ENCODE measurements around the gene CELF2.

CELF2 gene

GRCh38 chr10:11093771-11094736, 76.4 kb downstream of the CELF2 start:
- DNase-seq (ENCODE audit: insufficient read length, low spot score) (no peak), FAIRE-seq (no peak)
- no peak for TF ChIP-seq CTCF (IDR thresholded peaks at IDR 0.05; ENCODE audit: insufficient read depth, missing control alignments)

- no peak for TF ChIP-seq CTCF (IDR thresholded peaks at IDR 0.05; ENCODE audit: insufficient read depth, missing control alignments)
- DNase-seq (ENCODE audit: insufficient read length, low spot score) (no peak), FAIRE-seq (no peak)
Observed at GRCh38 chr10:11095374-11095801, 77.7 kb downstream of the CELF2 start.

- no peak for TF ChIP-seq CTCF (IDR thresholded peaks at IDR 0.05; ENCODE audit: insufficient read depth, missing control alignments)
- DNase-seq (ENCODE audit: insufficient read length, low spot score): no peak
- FAIRE-seq: no peak
Observed at GRCh38 chr10:11096422-11096821, 78.8 kb downstream of the CELF2 start.

GRCh38 chr10:11097686-11098085, 80.0 kb downstream of the CELF2 start:
- no peak for TF ChIP-seq CTCF (IDR thresholded peaks at IDR 0.05; ENCODE audit: insufficient read depth, missing control alignments)
- DNase-seq (ENCODE audit: insufficient read length, low spot score): no peak
- no peak for FAIRE-seq

GRCh38 chr10:11098666-11099065, 81.0 kb downstream of the CELF2 start:
- TF ChIP-seq CTCF (IDR thresholded peaks at IDR 0.05; ENCODE audit: insufficient read depth, missing control alignments): no peak
- FAIRE-seq (no peak), DNase-seq (ENCODE audit: insufficient read length, low spot score) (no peak)

GRCh38 chr10:11104772-11105675, 87.4 kb downstream of the CELF2 start:
- no peak for TF ChIP-seq CTCF (IDR thresholded peaks at IDR 0.05; ENCODE audit: insufficient read depth, missing control alignments)
- DNase-seq (ENCODE audit: insufficient read length, low spot score): no peak
- FAIRE-seq: no peak
